SK-N-SH (cell line): ENCODE measurements around the gene NAALADL2. TPM values are rescaled to one million over a fixed set of nuclear protein-coding genes. Genes with fewer than 3 reads are reported as not detected.
"Not testable (repeated sequence)": the region's sequence is repeated elsewhere in the genome, so short reads cannot be mapped to it uniquely, and the experiment has no call there.

ENCODE experiments used
- CTCF ChIA-PET: fragments of 300-600, 350-600 bp; formaldehyde crosslinking; extraction: SDS; loops from one replicate; lab custom pipeline; 2021; lab: Yijun Ruan, JAX
- POLR2A ChIA-PET: fragments of 350-600 bp; sonication (Branson Sonifier 250); formaldehyde crosslinking; extraction: SDS; loops from one replicate; lab custom pipeline; 2020; ENCODE audit warnings: antibody characterized with exemption, inconsistent platforms; lab: Yijun Ruan, JAX
- DNase-seq: peaks from one replicate; pipeline ENCODE4 v3.0.0; 2012
- H2AFZ ChIP-seq: fragments of 200-600 bp; sonication (generic); 2 replicates; pipeline ENCODE4 v1.8.1; 2016; ENCODE audit warnings: antibody characterized with exemption, mild to moderate bottlenecking, low read depth
- H3F3A ChIP-seq: fragments of 200-600 bp; sonication (generic); replicated peaks from 2 replicates; pipeline ENCODE3; 2016; ENCODE audit warnings: antibody characterized with exemption, mild to moderate bottlenecking; ENCODE audit not compliant: insufficient read depth
- H3K27ac ChIP-seq, 2 experiments: fragments of 200-500 bp in 1 of 2; fragments of 200-600 bp in 1 of 2; sonication (Bioruptor generic) in 1 of 2; sonication (generic), shearing (Covaris generic) in 1 of 2; 2 replicates each; pipeline versions ENCODE4 v1.5.1 to v1.6.1; 2014 to 2016; ENCODE audit warnings: low read depth in 2 of 2, inconsistent platforms in 1 of 2, low read length in 1 of 2, mild to moderate bottlenecking in 1 of 2, mixed read lengths in 1 of 2
- H3K27me3 ChIP-seq: fragments of 200-600 bp; sonication (generic), shearing (Covaris generic); 2 replicates; pipeline ENCODE4 v1.6.1; 2016; ENCODE audit warnings: mixed run types; ENCODE audit not compliant: insufficient read depth
- H3K36me3 ChIP-seq, 2 experiments: fragments of 200-500 bp in 1 of 2; fragments of 200-600 bp in 1 of 2; sonication (Bioruptor generic) in 1 of 2; sonication (generic) in 1 of 2; replicated peaks in 1 of 2; 2 replicates each; pipeline versions ENCODE3 to v1.5.1; 2014 to 2016; ENCODE audit warnings: low read length in 1 of 2, mild to moderate bottlenecking in 1 of 2; ENCODE audit not compliant: insufficient read depth in 2 of 2, control insufficient read depth in 1 of 2
- H3K4me1 ChIP-seq, 2 experiments: fragments of 200-500 bp in 1 of 2; fragments of 200-600 bp in 1 of 2; sonication (Bioruptor generic) in 1 of 2; sonication (generic), shearing (Covaris generic) in 1 of 2; 2 replicates each; pipeline versions ENCODE4 v1.5.1 to v1.6.1; 2014 to 2016; ENCODE audit warnings: low read depth in 1 of 2, low read length in 1 of 2, mixed run types in 1 of 2; ENCODE audit not compliant: insufficient read depth in 2 of 2, control insufficient read depth in 1 of 2
- H3K4me2 ChIP-seq: fragments of 200-600 bp; sonication (generic), shearing (Covaris generic); 2 replicates; pipeline ENCODE4 v1.6.1; 2017; ENCODE audit warnings: mixed run types
- H3K4me3 ChIP-seq, 2 experiments: fragments of 200-500 bp in 1 of 2; fragments of 200-600 bp in 1 of 2; sonication (Bioruptor generic) in 1 of 2; sonication (generic), shearing (Covaris generic) in 1 of 2; 2 replicates each; pipeline versions ENCODE4 v1.5.1 to v1.8.1; 2014 to 2016; ENCODE audit warnings: low read depth in 2 of 2, inconsistent platforms in 1 of 2, low read length in 1 of 2, mild to moderate bottlenecking in 1 of 2, mixed read lengths in 1 of 2, moderate library complexity in 1 of 2
- H3K79me2 ChIP-seq: fragments of 200-600 bp; sonication (generic); 2 replicates; pipeline ENCODE4 v1.8.1; 2017; ENCODE audit warnings: mild to moderate bottlenecking; ENCODE audit not compliant: insufficient read depth
- H3K9ac ChIP-seq: fragments of 200-600 bp; sonication (generic); 2 replicates; pipeline ENCODE4 v1.6.1; 2017; ENCODE audit warnings: mixed run types
- H3K9me2 ChIP-seq: fragments of 200-600 bp; sonication (generic); 2 replicates; pipeline ENCODE4 v1.6.1; 2017; ENCODE audit warnings: mixed run types
- H3K9me3 ChIP-seq: fragments of 200-600 bp; sonication (generic); 2 replicates; pipeline ENCODE4 v1.6.1; 2017; ENCODE audit warnings: mixed run types, mild to moderate bottlenecking, moderate library complexity
- H4K20me1 ChIP-seq: fragments of 200-600 bp; sonication (generic); 2 replicates; pipeline ENCODE4 v1.6.1; 2017; ENCODE audit warnings: mild to moderate bottlenecking, mixed run types; ENCODE audit not compliant: insufficient read depth
- FOXJ3 ChIP-seq: sonication (generic); formaldehyde crosslinking; IDR thresholded peaks from 2 replicates; pipeline ENCODE4 v1.5.1; 2020; ENCODE audit warnings: mild to moderate bottlenecking, missing genetic modification reagents
- FOXM1 ChIP-seq: IDR thresholded peaks from 2 replicates; pipeline ENCODE4 v1.4.0; 2012; ENCODE audit warnings: low read depth, mild to moderate bottlenecking
- IRF3 ChIP-seq: fragments of 150-350 bp; IDR thresholded peaks from 2 replicates; pipeline ENCODE4 v1.6.1; 2016; ENCODE audit warnings: mild to moderate bottlenecking, low read depth, low read length
- JUND ChIP-seq: IDR thresholded peaks from 2 replicates; pipeline ENCODE4 v1.4.0; 2012
- MAX ChIP-seq: IDR thresholded peaks from 2 replicates; pipeline ENCODE4 v1.4.0; 2012; ENCODE audit warnings: low read depth
- NRF1 ChIP-seq: IDR thresholded peaks from 2 replicates; pipeline ENCODE4 v1.6.1; 2012; ENCODE audit warnings: low read depth, mild to moderate bottlenecking, low read length
- SMC3 ChIP-seq: IDR thresholded peaks from 2 replicates; pipeline ENCODE4 v1.6.1; 2012; ENCODE audit warnings: low read depth, low read length, improper control_type of control experiment
- TEAD4 ChIP-seq: IDR thresholded peaks from 2 replicates; pipeline ENCODE4 v1.4.0; 2012; ENCODE audit warnings: mild to moderate bottlenecking, borderline replicate concordance; ENCODE audit not compliant: insufficient read depth
- USF2 ChIP-seq: fragments of 150-350 bp; IDR thresholded peaks from 2 replicates; pipeline ENCODE4 v1.6.1; 2017; ENCODE audit warnings: antibody characterized with exemption, low read length, low read depth, borderline replicate concordance
- ZBTB33 ChIP-seq: IDR thresholded peaks from 2 replicates; pipeline ENCODE4 v1.4.0; 2012; ENCODE audit warnings: low read depth, borderline replicate concordance
- WGBS: methylation state at CpG from one replicate; pipeline ENCODE4 v1.1.6; 2017; ENCODE audit warnings: low lambda C conversion rate; 5-methylcytosine and 5-hydroxymethylcytosine counted together
- polyA plus RNA-seq, 3 experiments: library from polyadenylated mRNA; depleted of rRNA; stranded (reverse); fragments of >200 nt; gene quantifications; 2 replicates each; pipeline ENCODE4 v1.2.3, GENCODE V29; 2012

NAALADL2 gene
- polyA plus RNA-seq, 1 of the 3 experiments (the other 2 are of a cell fraction) = 1.2 TPM

GRCh38 chr3:175161291-175161690 lies 302.2 kb downstream of the NAALADL2 start:
- no peaks in the 10 kb centered on the region for H3K27me3 ChIP-seq
- no peak overlapping the region for H3K4me3 ChIP-seq
- ChIA-PET CTCF (no interaction called here), POLR2A (no interaction called here)
- H3K36me3 ChIP-seq = no peaks in the 10 kb centered on the region
- no peaks in the 10 kb centered on the region for H3K9me2 ChIP-seq
- H3K4me2 ChIP-seq = no peak overlapping the region
- H3K9ac ChIP-seq = no peak overlapping the region
- 61% methylated on average over 5 of the region's 5 CpGs for WGBS
- H4K20me1 ChIP-seq = no peaks in the 10 kb centered on the region
- H3K9me3 ChIP-seq = no peaks in the 10 kb centered on the region
- no peak for DNase-seq
- H3K27ac ChIP-seq = no peak overlapping the region
- TF ChIP-seq JUND = no peak
- no peak for TF ChIP-seq USF2
- no peak for TF ChIP-seq ZBTB33
- TF ChIP-seq IRF3 = no peak
- H2AFZ ChIP-seq = no peak overlapping the region
- H3F3A ChIP-seq = no peaks in the 10 kb centered on the region
- no peaks in the 10 kb centered on the region for H3K4me1 ChIP-seq
- H3K79me2 ChIP-seq = no peaks in the 10 kb centered on the region

- TF ChIP-seq SMC3 = no peak
- no peak for TF ChIP-seq NRF1
- TF ChIP-seq MAX = no peak
- no peak for TF ChIP-seq FOXJ3 (CRISPR knock-in tag)
- TF ChIP-seq TEAD4 = no peak
- TF ChIP-seq FOXM1 = no peak
- TF ChIP-seq, all 33 proteins: peak for 0
- no peak overlapping the region for H3K4me2 ChIP-seq
- H3K27ac ChIP-seq = no peak overlapping the region
- H3K9me2 ChIP-seq = no peaks in the 10 kb centered on the region
- CTCF ChIA-PET = no interaction called here
- no peaks in the 10 kb centered on the region for H3F3A ChIP-seq
- no peaks in the 10 kb centered on the region for H3K79me2 ChIP-seq
- POLR2A ChIA-PET = no interaction called here
- no peaks in the 10 kb centered on the region for H3K9me3 ChIP-seq
- no peak for DNase-seq
- no peaks in the 10 kb centered on the region for H3K4me1 ChIP-seq
- no peak overlapping the region for H3K4me3 ChIP-seq
- no peak overlapping the region for H2AFZ ChIP-seq
- H3K36me3 ChIP-seq = no peaks in the 10 kb centered on the region
- H4K20me1 ChIP-seq = no peaks in the 10 kb centered on the region
- no peaks in the 10 kb centered on the region for H3K27me3 ChIP-seq
- no peak overlapping the region for H3K9ac ChIP-seq
- WGBS = 86% methylated on average over 3 of the region's 3 CpGs
Observed at GRCh38 chr3:175163686-175164085, 304.6 kb downstream of the NAALADL2 start.

GRCh38 chr3:175173117-175173516 lies 314.0 kb downstream of the NAALADL2 start:
- H3K4me3 ChIP-seq, H4K20me1 ChIP-seq, H3K4me1 ChIP-seq, POLR2A ChIA-PET, H3K9me2 ChIP-seq, H2AFZ ChIP-seq, H3K27me3 ChIP-seq, DNase-seq, H3K4me2 ChIP-seq, H3K27ac ChIP-seq, H3K36me3 ChIP-seq, H3F3A ChIP-seq, H3K9me3 ChIP-seq, H3K79me2 ChIP-seq, H3K9ac ChIP-seq: not testable (repeated sequence)
- 94% methylated on average over 10 of the region's 10 CpGs for WGBS
- CTCF ChIA-PET = interaction anchor here (0.9 kb wide), 1 partner anchor 20 kb away, joined by 3 read pairs; no protein-coding TSS in a partner anchor
